SK-N-SH (cell line): ENCODE results near the gene MID1. TPM values are rescaled to one million over a fixed set of nuclear protein-coding genes. Genes with fewer than 3 reads are reported as not detected.

Experiments
- CTCF ChIA-PET: fragments of 300-600, 350-600 bp; formaldehyde crosslinking; extraction: SDS; loops from one replicate; lab custom pipeline; 2021; lab: Yijun Ruan, JAX
- POLR2A ChIA-PET: fragments of 350-600 bp; sonication (Branson Sonifier 250); formaldehyde crosslinking; extraction: SDS; loops from one replicate; lab custom pipeline; 2020; ENCODE audit warnings: antibody characterized with exemption, inconsistent platforms; lab: Yijun Ruan, JAX
- DNase-seq: peaks from one replicate; pipeline ENCODE4 v3.0.0; 2012
- H2AFZ ChIP-seq: fragments of 200-600 bp; sonication (generic); 2 replicates; pipeline ENCODE4 v1.8.1; 2016; ENCODE audit warnings: antibody characterized with exemption, mild to moderate bottlenecking, low read depth
- H3F3A ChIP-seq: fragments of 200-600 bp; sonication (generic); replicated peaks from 2 replicates; pipeline ENCODE3; 2016; ENCODE audit warnings: antibody characterized with exemption, mild to moderate bottlenecking; ENCODE audit not compliant: insufficient read depth
- H3K27ac ChIP-seq, 2 experiments: fragments of 200-500 bp in 1 of 2; fragments of 200-600 bp in 1 of 2; sonication (Bioruptor generic) in 1 of 2; sonication (generic), shearing (Covaris generic) in 1 of 2; 2 replicates each; pipeline versions ENCODE4 v1.5.1 to v1.6.1; 2014 to 2016; ENCODE audit warnings: low read depth in 2 of 2, inconsistent platforms in 1 of 2, low read length in 1 of 2, mild to moderate bottlenecking in 1 of 2, mixed read lengths in 1 of 2
- H3K27me3 ChIP-seq: fragments of 200-600 bp; sonication (generic), shearing (Covaris generic); 2 replicates; pipeline ENCODE4 v1.6.1; 2016; ENCODE audit warnings: mixed run types; ENCODE audit not compliant: insufficient read depth
- H3K36me3 ChIP-seq, 2 experiments: fragments of 200-500 bp in 1 of 2; fragments of 200-600 bp in 1 of 2; sonication (Bioruptor generic) in 1 of 2; sonication (generic) in 1 of 2; replicated peaks in 1 of 2; 2 replicates each; pipeline versions ENCODE3 to v1.5.1; 2014 to 2016; ENCODE audit warnings: low read length in 1 of 2, mild to moderate bottlenecking in 1 of 2; ENCODE audit not compliant: insufficient read depth in 2 of 2, control insufficient read depth in 1 of 2
- H3K4me1 ChIP-seq, 2 experiments: fragments of 200-500 bp in 1 of 2; fragments of 200-600 bp in 1 of 2; sonication (Bioruptor generic) in 1 of 2; sonication (generic), shearing (Covaris generic) in 1 of 2; 2 replicates each; pipeline versions ENCODE4 v1.5.1 to v1.6.1; 2014 to 2016; ENCODE audit warnings: low read depth in 1 of 2, low read length in 1 of 2, mixed run types in 1 of 2; ENCODE audit not compliant: insufficient read depth in 2 of 2, control insufficient read depth in 1 of 2
- H3K4me2 ChIP-seq: fragments of 200-600 bp; sonication (generic), shearing (Covaris generic); 2 replicates; pipeline ENCODE4 v1.6.1; 2017; ENCODE audit warnings: mixed run types
- H3K4me3 ChIP-seq, 2 experiments: fragments of 200-500 bp in 1 of 2; fragments of 200-600 bp in 1 of 2; sonication (Bioruptor generic) in 1 of 2; sonication (generic), shearing (Covaris generic) in 1 of 2; 2 replicates each; pipeline versions ENCODE4 v1.5.1 to v1.8.1; 2014 to 2016; ENCODE audit warnings: low read depth in 2 of 2, inconsistent platforms in 1 of 2, low read length in 1 of 2, mild to moderate bottlenecking in 1 of 2, mixed read lengths in 1 of 2, moderate library complexity in 1 of 2
- H3K79me2 ChIP-seq: fragments of 200-600 bp; sonication (generic); 2 replicates; pipeline ENCODE4 v1.8.1; 2017; ENCODE audit warnings: mild to moderate bottlenecking; ENCODE audit not compliant: insufficient read depth
- H3K9ac ChIP-seq: fragments of 200-600 bp; sonication (generic); 2 replicates; pipeline ENCODE4 v1.6.1; 2017; ENCODE audit warnings: mixed run types
- H3K9me2 ChIP-seq: fragments of 200-600 bp; sonication (generic); 2 replicates; pipeline ENCODE4 v1.6.1; 2017; ENCODE audit warnings: mixed run types
- H3K9me3 ChIP-seq: fragments of 200-600 bp; sonication (generic); 2 replicates; pipeline ENCODE4 v1.6.1; 2017; ENCODE audit warnings: mixed run types, mild to moderate bottlenecking, moderate library complexity
- H4K20me1 ChIP-seq: fragments of 200-600 bp; sonication (generic); 2 replicates; pipeline ENCODE4 v1.6.1; 2017; ENCODE audit warnings: mild to moderate bottlenecking, mixed run types; ENCODE audit not compliant: insufficient read depth
- CHD2 ChIP-seq: fragments of 150-350 bp; IDR thresholded peaks from 2 replicates; pipeline ENCODE4 v1.6.1; 2018; ENCODE audit warnings: low read length; ENCODE audit not compliant: partially characterized antibody
- ELF1 ChIP-seq: IDR thresholded peaks from 2 replicates; pipeline ENCODE4 v1.4.0; 2012
- EZH2phosphoT487 ChIP-seq: fragments of 200-600 bp; sonication (generic); IDR thresholded peaks from 2 replicates; pipeline ENCODE4 v1.6.1; 2017; ENCODE audit warnings: low read depth, mixed run types, mild to moderate bottlenecking, antibody characterized with exemption, moderate library complexity, borderline replicate concordance
- FOSL2 ChIP-seq: IDR thresholded peaks from 2 replicates; pipeline ENCODE4 v1.4.0; 2012; ENCODE audit warnings: low read depth, mild to moderate bottlenecking, moderate library complexity, borderline replicate concordance
- IRF3 ChIP-seq: fragments of 150-350 bp; IDR thresholded peaks from 2 replicates; pipeline ENCODE4 v1.6.1; 2016; ENCODE audit warnings: mild to moderate bottlenecking, low read depth, low read length
- JUND ChIP-seq: IDR thresholded peaks from 2 replicates; pipeline ENCODE4 v1.4.0; 2012
- MAX ChIP-seq: IDR thresholded peaks from 2 replicates; pipeline ENCODE4 v1.4.0; 2012; ENCODE audit warnings: low read depth
- MXI1 ChIP-seq: IDR thresholded peaks from 2 replicates; pipeline ENCODE4 v1.6.1; 2012; ENCODE audit warnings: mild to moderate bottlenecking, low read depth, low read length, improper control_type of control experiment
- SMC3 ChIP-seq: IDR thresholded peaks from 2 replicates; pipeline ENCODE4 v1.6.1; 2012; ENCODE audit warnings: low read depth, low read length, improper control_type of control experiment
- TEAD4 ChIP-seq: IDR thresholded peaks from 2 replicates; pipeline ENCODE4 v1.4.0; 2012; ENCODE audit warnings: mild to moderate bottlenecking, borderline replicate concordance; ENCODE audit not compliant: insufficient read depth
- USF2 ChIP-seq: fragments of 150-350 bp; IDR thresholded peaks from 2 replicates; pipeline ENCODE4 v1.6.1; 2017; ENCODE audit warnings: antibody characterized with exemption, low read length, low read depth, borderline replicate concordance
- WGBS: methylation state at CpG from one replicate; pipeline ENCODE4 v1.1.6; 2017; ENCODE audit warnings: low lambda C conversion rate; 5-methylcytosine and 5-hydroxymethylcytosine counted together
- polyA plus RNA-seq, 3 experiments: library from polyadenylated mRNA; depleted of rRNA; stranded (reverse); fragments of >200 nt; gene quantifications; 2 replicates each; pipeline ENCODE4 v1.2.3, GENCODE V29; 2012

Gene MID1
- polyA plus RNA-seq, 1 of the 3 experiments (the other 2 are of a cell fraction) = 10.4 TPM

- DNase-seq = no peak
- CTCF ChIA-PET = no interaction called here
Measured at GRCh38 chrX:10484683-10485247, 135.6 kb downstream of the MID1 start.

GRCh38 chrX:10483191-10483831 is 137.1 kb downstream of the MID1 start:
- Histone ChIP-seq H3F3A (no peaks in the 10 kb centered on the region), H3K9me3 (no peaks in the 10 kb centered on the region), H3K9ac (no peak overlapping the region), H3K27me3 (no peaks in the 10 kb centered on the region), H3K79me2 (no peaks in the 10 kb centered on the region), H3K4me1 (no peaks in the 10 kb centered on the region; a peak in 2 of 4 replicates), H3K4me3 (no peak overlapping the region), H3K4me2 (no peak overlapping the region), H3K27ac (peak overlapping the region in 1 of 2 experiments; percentile 17; a peak in 1 of 4 replicates), H3K9me2 (no peaks in the 10 kb centered on the region), H4K20me1 (no peaks in the 10 kb centered on the region), H2AFZ (no peak overlapping the region), H3K36me3 (peaks cover 0 to 2% of the 10 kb centered on the region in 2 experiments)
- WGBS = 46% methylated on average over 9 of the region's 9 CpGs
- DNase-seq = no peak
- CTCF ChIA-PET = no interaction called here
- no peak for TF ChIP-seq EZH2phosphoT487
- no peak for TF ChIP-seq JUND
- no peak for TF ChIP-seq IRF3
- TF ChIP-seq CHD2 = no peak
- TF ChIP-seq USF2 = no peak
- TF ChIP-seq FOSL2 = no peak
- TF ChIP-seq TEAD4 = no peak
- no peak for TF ChIP-seq SMC3
- POLR2A ChIA-PET = no interaction called here

More at GRCh38 chrX:10484683-10485247, 135.6 kb downstream of the MID1 start:
- Histone ChIP-seq H3K79me2 (no peaks in the 10 kb centered on the region), H3K9me3 (no peaks in the 10 kb centered on the region), H3K9me2 (no peaks in the 10 kb centered on the region), H3K4me3 (no peak overlapping the region), H3K27ac (0 out of 4 replicates have a peak overlapping the region, but pooled peaks of 1 of the 2 experiments have one; percentile 45), H3K4me2 (no peak overlapping the region), H4K20me1 (no peaks in the 10 kb centered on the region), H3K36me3 (no peaks in the 10 kb centered on the region), H3F3A (no peaks in the 10 kb centered on the region), H3K4me1 (no peaks in the 10 kb centered on the region; a peak in 2 of 4 replicates), H3K27me3 (no peaks in the 10 kb centered on the region), H3K9ac (no peak overlapping the region), H2AFZ (no peak overlapping the region)
- 42% methylated on average over 7 of the region's 7 CpGs for WGBS
- TF ChIP-seq FOSL2 (no peak), MXI1 (no peak), TEAD4 (no peak), MAX (no peak), ELF1 (no peak), EZH2phosphoT487 (no peak), SMC3 (no peak)
- POLR2A ChIA-PET = no interaction called here
